ENCODE data around the gene DGKH.

- TF ChIP-seq POLR2A (IDR thresholded peaks at IDR 0.05) (no peak), EP300 (IDR thresholded peaks at IDR 0.05) (no peak)
Measured at GRCh38 chr13:42056583-42056982, 8.1 kb downstream of the DGKH start.
